Stimulated activated naive CD4-positive, alpha-beta T cell (primary cell): ENCODE data around the gene RAB27A.
"Not testable (repeated sequence)": the region's sequence is repeated elsewhere in the genome, so short reads cannot be mapped to it uniquely, and the experiment has no call there.

Source experiments
- DNase-seq, 6 experiments: peaks; one replicate each; lab custom pipeline; 2025; lab: John Stamatoyannopoulos, UW

The RAB27A gene

GRCh38 chr15:55281517-55282228 is 7.9 kb downstream of the RAB27A start:
- DNase-seq = no peak

GRCh38 chr15:55280589-55280988 is 9.0 kb downstream of the RAB27A start:
- DNase-seq = not testable (repeated sequence)

- peak in 2 of 6 experiments; percentile 12 to 13 for DNase-seq
Observed at GRCh38 chr15:55279746-55280351, 9.8 kb downstream of the RAB27A start.

DNA sequence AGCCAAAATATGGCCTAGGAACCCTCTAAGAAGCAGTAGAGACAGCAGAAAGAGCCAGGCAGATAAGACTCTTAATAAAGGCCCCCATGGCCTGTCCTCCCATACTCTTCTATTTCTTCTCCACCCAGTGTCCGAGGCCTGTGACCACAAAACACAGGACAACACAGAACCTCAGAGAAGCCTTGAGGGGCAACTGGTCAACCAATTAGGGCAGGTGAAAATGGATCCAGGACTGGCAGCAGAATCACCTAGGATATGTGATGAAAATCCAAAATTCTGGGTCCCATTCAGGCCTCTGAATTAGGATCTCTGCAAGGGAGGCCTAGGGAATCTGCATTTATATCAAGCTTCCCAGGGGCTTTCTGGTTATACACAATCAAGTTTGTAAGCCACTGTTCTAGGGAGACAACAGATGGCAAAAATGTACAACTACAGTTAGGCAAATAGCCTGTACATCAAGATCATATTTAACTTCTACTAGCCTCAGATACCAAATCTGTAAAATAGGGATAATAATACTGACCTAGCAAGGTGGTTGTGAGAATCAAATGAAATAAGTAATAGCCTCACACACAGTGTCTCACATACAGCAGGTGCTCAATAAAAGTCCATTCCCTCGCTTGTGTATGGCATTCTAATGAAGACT is 10.4 kb downstream of the RAB27A start:
- no peak for DNase-seq

DNA sequence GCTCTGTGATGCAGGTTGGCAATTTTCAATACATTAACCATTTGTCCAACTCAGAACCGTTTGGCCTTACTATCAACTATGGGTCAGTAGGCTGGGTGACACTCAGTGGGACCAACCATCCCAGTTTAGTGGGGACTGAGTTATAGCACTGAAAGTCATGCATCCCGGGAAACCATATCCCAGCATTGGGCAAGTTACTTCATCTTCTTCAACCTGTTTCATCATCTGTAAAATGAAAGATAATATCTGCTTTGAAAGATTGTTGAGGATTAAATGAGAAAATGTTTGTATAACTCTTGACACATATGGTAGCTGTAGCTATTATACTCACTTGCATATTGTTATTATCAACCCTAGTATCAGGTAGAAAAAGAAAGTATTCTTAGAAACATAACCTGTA is 11.9 kb downstream of the RAB27A start:
- no peak for DNase-seq

DNA sequence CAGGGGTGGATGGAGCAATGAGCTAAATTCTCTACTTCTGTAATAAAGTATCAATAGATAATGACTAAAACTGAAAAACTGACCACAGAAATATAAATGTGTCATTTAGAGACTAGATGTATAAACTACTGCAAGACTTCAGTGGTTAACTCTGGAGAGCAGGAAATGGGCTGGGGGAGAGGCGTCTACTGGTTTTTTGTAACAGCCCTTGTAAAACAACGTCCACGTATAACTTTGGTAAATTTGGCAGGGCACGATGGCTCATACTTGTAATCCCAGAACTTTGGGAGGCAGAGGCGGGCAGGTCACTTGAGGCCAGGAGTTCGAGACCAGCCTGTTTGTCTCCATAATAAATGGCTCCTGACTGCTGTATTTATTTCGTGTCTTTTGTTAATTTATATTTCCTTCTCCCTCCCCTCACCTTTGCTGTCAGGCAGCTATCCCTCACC is 12.5 kb downstream of the RAB27A start:
- peak in 3 of 6 experiments; percentile 2 to 35 (median 9) for DNase-seq

- no peak for DNase-seq
Observed at GRCh38 chr15:55276324-55276723, 13.3 kb downstream of the RAB27A start.

DNA sequence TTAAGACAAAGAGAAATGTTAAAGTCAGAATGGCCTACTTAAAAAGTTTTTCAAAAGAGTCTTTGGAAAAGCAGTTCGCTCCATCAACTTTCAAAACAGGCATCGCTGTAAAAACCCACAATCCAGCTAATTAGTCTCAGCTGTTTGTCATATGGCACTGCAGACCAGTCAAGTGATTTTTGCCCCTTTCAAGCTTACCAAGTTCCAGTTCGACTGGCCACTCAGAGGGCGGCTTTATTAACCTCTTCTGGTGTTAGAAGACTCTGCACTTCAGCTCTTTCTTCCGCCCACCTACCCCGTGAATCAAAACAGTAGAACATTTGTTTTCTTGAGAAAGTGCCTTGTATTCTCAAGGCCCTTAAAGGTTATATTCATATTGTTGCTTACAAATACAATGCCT is 19.3 kb downstream of the RAB27A start:
- no peak for DNase-seq

- DNase-seq = no peak
Observed at GRCh38 chr15:55268176-55268695, 21.4 kb downstream of the RAB27A start.

DNA sequence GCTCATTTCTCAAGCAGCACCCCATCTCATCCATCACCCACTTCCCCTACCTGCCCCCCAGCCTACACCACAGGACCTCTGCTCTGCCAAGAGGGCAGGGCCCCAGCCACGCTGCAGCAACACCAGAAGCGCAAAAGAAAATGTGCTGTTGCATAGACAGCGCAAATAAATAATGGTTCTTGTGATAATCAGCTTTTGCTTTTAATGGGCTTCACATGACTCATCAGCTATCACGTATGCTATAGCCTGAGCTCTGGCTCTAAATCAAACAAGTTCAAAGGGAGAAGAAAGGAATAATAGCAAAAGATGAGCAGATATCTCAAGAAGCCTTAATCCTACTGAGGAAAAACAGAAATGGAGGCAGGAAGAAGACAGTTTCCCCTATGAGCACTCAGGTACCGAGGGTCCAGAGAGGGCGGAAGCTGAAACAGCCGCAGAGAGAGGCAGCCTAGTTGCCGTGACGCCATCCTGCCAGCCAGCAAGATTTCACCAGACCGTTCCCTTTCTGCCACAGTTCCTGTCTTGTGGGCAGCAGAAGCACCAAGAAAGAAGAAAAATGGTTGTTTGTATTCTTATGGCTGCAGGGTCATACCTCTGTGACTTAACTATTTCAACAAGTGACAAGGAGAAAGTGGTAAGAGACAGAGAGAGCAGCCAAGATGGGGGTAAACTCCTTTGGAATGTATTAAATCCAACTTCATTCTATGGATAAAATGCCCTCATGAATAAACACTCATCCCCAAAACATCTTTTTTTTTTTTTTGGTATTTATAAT is 22.0 kb downstream of the RAB27A start:
- DNase-seq = peak; percentile 10 to 73 (median 50)

DNA sequence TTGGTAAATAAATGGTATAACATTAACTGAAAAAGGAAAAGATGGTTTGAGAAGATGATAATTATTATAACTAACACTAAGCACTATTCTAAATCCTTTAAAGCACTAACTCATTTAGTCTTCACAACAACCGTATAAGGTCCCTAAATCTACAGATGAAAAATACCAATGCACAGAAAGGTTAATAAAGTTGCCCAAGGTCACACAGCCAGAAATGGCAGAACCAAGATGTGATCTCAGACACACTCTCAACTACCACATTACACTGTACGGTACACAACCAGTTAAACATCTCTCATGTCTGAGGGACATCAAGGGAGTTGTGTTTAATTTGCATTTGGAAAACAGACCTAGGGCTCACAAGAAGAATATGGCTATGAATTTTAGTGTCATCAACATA is 23.1 kb downstream of the RAB27A start:
- no peak for DNase-seq

DNA sequence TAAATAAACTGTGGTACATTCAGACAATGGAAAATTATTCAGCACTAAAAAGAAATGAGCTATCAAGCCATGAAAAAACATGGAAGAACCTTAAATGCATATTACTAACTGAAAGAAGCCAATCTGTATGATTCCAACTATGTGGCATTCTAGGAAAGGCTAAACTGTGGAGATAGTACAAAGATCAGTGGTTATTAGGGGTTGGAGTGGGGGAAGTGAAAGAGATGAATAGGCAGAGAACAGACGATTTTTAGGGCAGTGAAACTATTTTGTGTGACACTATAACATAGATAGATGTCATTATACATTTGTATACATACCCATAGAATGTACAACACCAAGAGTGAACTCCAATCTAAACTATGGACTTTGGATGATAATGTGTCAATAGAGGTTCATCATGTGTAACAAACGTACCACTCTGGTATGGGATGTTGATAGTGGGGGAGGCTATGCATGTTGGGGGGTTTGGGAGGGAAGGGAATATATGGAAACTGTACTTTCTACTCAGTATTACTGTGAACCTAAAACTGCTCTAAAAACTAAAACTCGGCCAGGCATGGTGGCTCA is 29.0 kb downstream of the RAB27A start:
- no peak for DNase-seq

- DNase-seq = no peak
Observed at GRCh38 chr15:55257938-55258337, 31.7 kb downstream of the RAB27A start.

- DNase-seq = no peak
Observed at GRCh38 chr15:55257012-55257670, 32.5 kb downstream of the RAB27A start.

DNA sequence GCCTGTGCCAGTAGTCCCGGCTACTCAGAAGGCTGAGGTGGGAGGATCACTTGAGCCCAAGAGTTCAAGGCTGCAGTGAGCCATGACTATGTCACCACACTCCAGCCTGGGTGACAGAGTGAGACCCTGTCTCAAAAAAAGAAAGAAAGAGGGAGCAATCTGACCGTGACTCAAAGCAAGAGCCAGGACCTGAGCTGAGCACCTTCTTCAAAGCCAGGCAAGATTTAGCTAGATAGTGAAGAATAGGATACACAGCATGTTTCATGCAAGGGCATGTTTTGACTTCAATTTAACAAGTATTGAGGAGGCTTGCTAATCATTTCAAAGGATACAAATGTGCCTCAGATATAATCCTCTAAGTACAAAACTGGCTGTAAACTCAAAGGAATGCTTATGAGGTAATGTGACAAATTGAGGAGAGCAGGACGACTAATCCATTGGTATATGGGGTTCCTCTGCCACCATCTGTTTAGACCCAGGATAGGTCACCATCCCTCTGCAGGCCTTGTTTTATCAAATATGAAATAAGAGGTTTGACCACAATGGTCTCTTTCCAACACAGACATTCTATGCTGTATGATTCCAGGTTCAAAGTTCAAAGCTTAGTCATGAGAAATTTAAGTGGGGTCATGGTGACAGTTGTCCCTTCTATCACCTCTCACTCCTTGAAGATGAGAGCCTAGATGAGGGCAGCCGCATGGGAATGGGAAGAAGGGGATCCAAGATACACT is 33.2 kb downstream of the RAB27A start:
- no peak for DNase-seq

GRCh38 chr15:55255714-55256113 is 33.9 kb downstream of the RAB27A start:
- peak in 2 of 6 experiments; percentile 1 to 28 for DNase-seq

DNA sequence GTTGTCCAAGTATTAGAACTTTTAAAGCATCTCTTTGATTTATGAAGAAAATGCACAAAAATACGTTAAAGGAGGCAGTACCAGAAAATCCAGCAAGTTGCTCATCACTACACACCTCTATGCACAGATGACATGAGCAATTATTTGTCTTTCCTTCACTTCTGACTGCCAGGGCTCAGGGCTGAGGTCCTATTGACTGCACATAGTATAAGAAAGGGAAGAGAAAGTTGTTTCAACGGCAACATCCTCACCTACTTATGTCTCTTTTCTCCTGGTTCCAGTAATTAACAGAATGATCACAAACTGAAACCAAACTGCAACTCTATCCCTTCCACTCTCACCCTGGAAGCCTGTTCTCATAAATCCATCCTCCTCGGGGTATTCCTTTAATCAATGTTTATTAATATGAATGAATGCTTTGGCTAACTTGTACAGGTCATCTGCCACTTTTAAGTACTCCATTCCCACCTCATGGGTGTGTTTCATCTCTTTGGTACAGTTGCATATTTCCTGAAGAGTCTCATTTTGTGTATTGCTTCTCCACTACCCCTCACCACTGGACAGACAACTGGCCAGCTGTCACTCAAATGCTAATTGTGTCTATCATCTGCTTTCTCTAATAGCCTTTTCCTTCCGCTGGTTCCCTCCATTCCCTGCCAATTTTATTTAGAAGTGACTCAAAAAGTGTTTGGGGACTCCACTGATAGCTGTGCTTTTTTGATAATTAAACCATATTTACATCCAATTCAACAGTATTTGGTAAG is 34.5 kb downstream of the RAB27A start:
- no peak for DNase-seq

DNA sequence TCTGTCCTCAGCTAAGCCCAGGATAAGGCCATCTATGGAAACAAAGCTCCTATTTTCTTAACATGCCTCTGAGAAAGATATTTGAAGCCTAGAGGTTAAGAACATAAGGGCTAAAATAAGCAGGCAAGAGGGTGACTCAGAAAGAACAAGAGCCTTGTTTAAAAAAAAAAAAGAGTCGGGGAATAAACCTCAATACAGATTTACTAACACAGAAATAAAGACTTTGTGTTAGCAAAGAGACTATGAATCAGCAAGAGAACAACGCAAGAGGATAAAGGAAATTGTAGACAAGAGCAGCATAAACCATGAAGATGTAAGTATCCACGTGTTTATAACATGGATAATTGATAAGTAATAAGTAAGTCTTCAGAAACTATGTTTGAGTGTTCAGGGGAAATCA is 36.0 kb downstream of the RAB27A start:
- no peak for DNase-seq

DNA sequence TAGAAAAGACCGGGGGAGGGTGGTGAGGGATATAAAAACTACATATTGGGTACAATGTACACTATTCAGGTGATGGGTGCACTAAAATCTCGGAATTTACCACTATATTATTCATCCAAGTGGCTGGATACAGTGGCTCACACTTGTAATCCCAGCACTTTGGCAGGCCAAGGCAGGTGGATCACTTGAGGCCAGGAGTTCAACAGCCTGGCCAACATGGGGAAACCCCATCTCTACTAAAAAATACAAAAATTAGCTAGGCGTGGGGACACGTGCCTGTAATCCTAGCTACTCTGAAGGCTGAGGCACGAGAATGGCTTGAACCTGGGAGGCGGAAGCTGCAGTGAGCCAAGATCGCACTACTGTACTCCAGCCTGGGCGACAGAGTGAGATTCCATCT is 37.4 kb downstream of the RAB27A start:
- not testable (repeated sequence) for DNase-seq

DNA sequence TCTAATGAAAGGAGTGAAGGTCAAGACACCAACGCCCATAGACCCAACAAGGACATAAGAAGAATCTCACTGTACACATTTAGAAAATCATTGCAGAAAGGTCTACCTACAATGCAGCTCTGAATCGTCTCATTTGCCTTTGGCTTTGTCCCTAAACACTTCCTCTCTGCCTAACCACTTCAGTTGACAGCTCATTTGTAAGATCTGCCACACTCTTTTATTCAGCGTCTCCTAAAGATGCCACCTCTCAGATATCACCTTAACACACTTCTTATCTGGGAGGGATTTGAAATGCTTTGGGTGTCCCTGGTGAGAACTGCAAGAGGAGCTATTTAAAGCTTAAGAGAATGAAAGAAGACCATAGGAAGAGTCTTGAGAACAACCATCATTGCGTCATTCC is 38.7 kb downstream of the RAB27A start:
- DNase-seq = peak in 3 of 6 experiments; percentile 15 to 35 (median 16)
